ENCODE measurements around the gene GPR18. TPM values are rescaled to one million over a fixed set of nuclear protein-coding genes. Genes with fewer than 3 reads are reported as not detected.
A peak's percentile ranks its signal among the peaks of the same experiment; 100 is the strongest.

GPR18 gene
- polyA plus RNA-seq, 3 donors = 1.7 to 3.8 (median 2.2) TPM

GRCh38 chr13:99282264-99283231, 24.4 kb upstream of the GPR18 start:
- no peak overlapping the region for H2AFZ ChIP-seq (ENCODE audit: insufficient read depth, low read depth, low read length, poor library complexity, severe bottlenecking)
- peak overlapping the region; percentile 98 to 100 (median 99) for H3K27ac Mint-ChIP-seq
- H3K4me1 Mint-ChIP-seq = peaks cover 91% of the 10 kb centered on the region
- TF ChIP-seq, protein P1, sequence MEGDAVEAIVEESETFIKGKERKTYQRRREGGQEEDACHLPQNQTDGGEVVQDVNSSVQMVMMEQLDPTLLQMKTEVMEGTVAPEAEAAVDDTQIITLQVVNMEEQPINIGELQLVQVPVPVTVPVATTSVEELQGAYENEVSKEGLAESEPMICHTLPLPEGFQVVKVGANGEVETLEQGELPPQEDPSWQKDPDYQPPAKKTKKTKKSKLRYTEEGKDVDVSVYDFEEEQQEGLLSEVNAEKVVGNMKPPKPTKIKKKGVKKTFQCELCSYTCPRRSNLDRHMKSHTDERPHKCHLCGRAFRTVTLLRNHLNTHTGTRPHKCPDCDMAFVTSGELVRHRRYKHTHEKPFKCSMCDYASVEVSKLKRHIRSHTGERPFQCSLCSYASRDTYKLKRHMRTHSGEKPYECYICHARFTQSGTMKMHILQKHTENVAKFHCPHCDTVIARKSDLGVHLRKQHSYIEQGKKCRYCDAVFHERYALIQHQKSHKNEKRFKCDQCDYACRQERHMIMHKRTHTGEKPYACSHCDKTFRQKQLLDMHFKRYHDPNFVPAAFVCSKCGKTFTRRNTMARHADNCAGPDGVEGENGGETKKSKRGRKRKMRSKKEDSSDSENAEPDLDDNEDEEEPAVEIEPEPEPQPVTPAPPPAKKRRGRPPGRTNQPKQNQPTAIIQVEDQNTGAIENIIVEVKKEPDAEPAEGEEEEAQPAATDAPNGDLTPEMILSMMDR (IDR thresholded peaks at IDR 0.05) = no peak
- H3K36me3 ChIP-seq (replicated peaks in 1 of 2; ENCODE audit: control insufficient read depth in 1 of 2, insufficient read depth in 2 of 2, low read length in 2 of 2) = no peaks in the 10 kb centered on the region
- no CpG with 5 or more reads among the region's 1 CpG for WGBS (ENCODE audit: insufficient coverage)
- peak overlapping the region; percentile 85 to 98 for H3K27ac ChIP-seq (ENCODE audit: low read depth in 1 of 2, low read length in 2 of 2)
- H3K9me3 ChIP-seq (replicated peaks in 1 of 2; ENCODE audit: control insufficient read depth in 1 of 2, insufficient read depth in 1 of 2, low read length in 2 of 2) = no peaks in the 10 kb centered on the region
- DNase-seq = peak; percentile 51 to 86 (median 77)
- H3K4me1 ChIP-seq (ENCODE audit: control insufficient read depth in 1 of 2, insufficient read depth in 2 of 2, low read length in 2 of 2) = peaks cover 87 to 97% of the 10 kb centered on the region in 2 donors
- peak overlapping the region; percentile 34 for H3K4me2 ChIP-seq (replicated peaks; ENCODE audit: extremely low read depth, low read length, poor library complexity, severe bottlenecking)
- peaks cover 34 to 44% of the 10 kb centered on the region in 2 donors for H3K36me3 Mint-ChIP-seq
- peaks cover 71% of the 10 kb centered on the region for H3K79me2 ChIP-seq (ENCODE audit: insufficient read depth, low read length)
- H4K20me1 ChIP-seq (ENCODE audit: insufficient read depth, low read length) = no peaks in the 10 kb centered on the region
- peaks cover 0 to under 1% (median 0%) of the 10 kb centered on the region in 7 donors for H3K9me3 Mint-ChIP-seq
- H3K9ac ChIP-seq (ENCODE audit: insufficient read depth, low read length, poor library complexity, severe bottlenecking) = peak overlapping the region; percentile 80
- H3K27me3 Mint-ChIP-seq (ENCODE audit: low read depth in 3 of 3) = peaks cover 0 to 2% (median 0%) of the 10 kb centered on the region in 3 donors
- H3K4me3 ChIP-seq (replicated peaks in 1 of 3; ENCODE audit: low read depth in 2 of 3, low read length in 3 of 3) = peak overlapping the region in 1 of 3 experiments; percentile 20
- H3K4me3 Mint-ChIP-seq = peak overlapping the region; percentile 41 to 69
- H3K27me3 ChIP-seq (ENCODE audit: control insufficient read depth in 2 of 2, insufficient read depth in 2 of 2, low read length in 2 of 2) = no peaks in the 10 kb centered on the region
- intact Hi-C loops (cut with micrococcal nuclease) = loop anchor here (2.0 to 10.0 kb wide), 2 partner anchors 24 to 92 kb away; partner anchors contain the start of gene GPR183 (in 1 of the 2)

GRCh38 chr13:99281811-99282263, 23.7 kb upstream of the GPR18 start:
- H3K4me3 Mint-ChIP-seq = peak overlapping the region; percentile 13 to 69
- H2AFZ ChIP-seq (ENCODE audit: insufficient read depth, low read depth, low read length, poor library complexity, severe bottlenecking) = no peak overlapping the region
- peaks cover 88 to 96% of the 10 kb centered on the region in 2 donors for H3K4me1 ChIP-seq (ENCODE audit: control insufficient read depth in 1 of 2, insufficient read depth in 2 of 2, low read length in 2 of 2)
- peak overlapping the region; percentile 80 for H3K9ac ChIP-seq (ENCODE audit: insufficient read depth, low read length, poor library complexity, severe bottlenecking)
- peaks cover 90% of the 10 kb centered on the region for H3K4me1 Mint-ChIP-seq
- no peaks in the 10 kb centered on the region for H3K36me3 ChIP-seq (replicated peaks in 1 of 2; ENCODE audit: control insufficient read depth in 1 of 2, insufficient read depth in 2 of 2, low read length in 2 of 2)
- TF ChIP-seq, protein P1 (IDR thresholded peaks at IDR 0.05) = no peak
- H3K9me3 ChIP-seq (replicated peaks in 1 of 2; ENCODE audit: control insufficient read depth in 1 of 2, insufficient read depth in 1 of 2, low read length in 2 of 2) = no peaks in the 10 kb centered on the region
- intact Hi-C loops (cut with micrococcal nuclease) = loop anchor here (2.0 to 10.0 kb wide), 3 partner anchors 25 to 93 kb away; partner anchors contain the start of gene GPR183 (in 1 of the 2)
- peaks cover 0 to 2% (median 0%) of the 10 kb centered on the region in 7 donors for H3K9me3 Mint-ChIP-seq
- 14% methylated on average over 5 of the region's 5 CpGs for WGBS (ENCODE audit: insufficient coverage)
- peaks cover 0 to 2% (median 0%) of the 10 kb centered on the region in 3 donors for H3K27me3 Mint-ChIP-seq (ENCODE audit: low read depth in 3 of 3)
- peaks cover 34 to 43% of the 10 kb centered on the region in 2 donors for H3K36me3 Mint-ChIP-seq
- peak overlapping the region; percentile 85 to 98 for H3K27ac ChIP-seq (ENCODE audit: low read depth in 1 of 2, low read length in 2 of 2)
- H3K79me2 ChIP-seq (ENCODE audit: insufficient read depth, low read length) = peaks cover 66% of the 10 kb centered on the region
- H3K27me3 ChIP-seq (ENCODE audit: control insufficient read depth in 2 of 2, insufficient read depth in 2 of 2, low read length in 2 of 2) = no peaks in the 10 kb centered on the region
- H3K4me2 ChIP-seq (replicated peaks; ENCODE audit: extremely low read depth, low read length, poor library complexity, severe bottlenecking) = peak overlapping the region; percentile 34
- peak overlapping the region in 1 of 3 experiments; percentile 20 for H3K4me3 ChIP-seq (replicated peaks in 1 of 3; ENCODE audit: low read depth in 2 of 3, low read length in 3 of 3)
- H3K27ac Mint-ChIP-seq = peak overlapping the region; percentile 98 to 100 (median 99)
- peak; percentile 97 to 98 (median 97) for DNase-seq
- no peaks in the 10 kb centered on the region for H4K20me1 ChIP-seq (ENCODE audit: insufficient read depth, low read length)

All from CD14-positive monocyte (primary cell).